Fibroblast of lung (primary cell): ENCODE results near the gene IMMP2L. TPM values are rescaled to one million over a fixed set of nuclear protein-coding genes. Genes with fewer than 3 reads are reported as not detected.
"Not testable (repeated sequence)": the region's sequence is repeated elsewhere in the genome, so short reads cannot be mapped to it uniquely, and the experiment has no call there.

Experiments
- DNase-seq, 2 donors: peaks; one replicate each; pipeline versions ENCODE4 v3.0.0 to v3.0.0-alpha.2; 2010; ENCODE audit warnings: low read depth in 2 of 2
- H2AFZ ChIP-seq: 2 replicates; pipeline ENCODE4 v1.5.1; 2012; ENCODE audit warnings: low read length, control low read depth, inconsistent platforms
- H3K27ac ChIP-seq: 2 replicates; pipeline ENCODE4 v1.5.1; 2011; ENCODE audit warnings: low read length, control low read depth; ENCODE audit not compliant: insufficient read depth
- H3K27me3 ChIP-seq: 2 replicates; pipeline ENCODE4 v1.5.1; 2011; ENCODE audit warnings: mild to moderate bottlenecking, low read length; ENCODE audit not compliant: control insufficient read depth, insufficient read depth
- H3K36me3 ChIP-seq: 2 replicates; pipeline ENCODE4 v1.5.1; 2011; ENCODE audit warnings: low read length; ENCODE audit not compliant: control insufficient read depth, insufficient read depth
- H3K4me1 ChIP-seq: 2 replicates; pipeline ENCODE4 v1.5.1; 2011; ENCODE audit warnings: low read length; ENCODE audit not compliant: control insufficient read depth, insufficient read depth; ENCODE audit errors: extremely low read depth
- H3K4me2 ChIP-seq: 2 replicates; pipeline ENCODE4 v1.5.1; 2011; ENCODE audit warnings: low read length, control low read depth; ENCODE audit not compliant: insufficient read depth; ENCODE audit errors: extremely low read depth
- H3K4me3 ChIP-seq, 4 experiments: fragments of 200-600 bp in 1 of 4; sonication (generic) in 1 of 4; replicated peaks in 1 of 4; 2 replicates each; pipeline ENCODE4 v1.5.1; 2011 to 2016; ENCODE audit warnings: low read length in 4 of 4, low read depth in 3 of 4, mild to moderate bottlenecking in 3 of 4, control low read depth in 2 of 4, inconsistent platforms in 1 of 4, mixed read lengths in 1 of 4; ENCODE audit not compliant: insufficient read depth in 1 of 4; ENCODE audit errors: control extremely low read depth in 1 of 4
- H3K79me2 ChIP-seq: 2 replicates; pipeline ENCODE4 v1.5.1; 2012; ENCODE audit warnings: mild to moderate bottlenecking, low read length, inconsistent platforms; ENCODE audit not compliant: control insufficient read depth, insufficient read depth
- H3K9ac ChIP-seq: 2 replicates; pipeline ENCODE4 v1.5.1; 2011; ENCODE audit warnings: mild to moderate bottlenecking, low read length, control low read depth; ENCODE audit not compliant: insufficient read depth
- H3K9me3 ChIP-seq: 2 replicates; pipeline ENCODE4 v1.5.1; 2012; ENCODE audit warnings: low read depth, low read length; ENCODE audit not compliant: control insufficient read depth, insufficient read depth
- H4K20me1 ChIP-seq: 2 replicates; pipeline ENCODE4 v1.5.1; 2011; ENCODE audit warnings: low read length; ENCODE audit not compliant: control insufficient read depth, insufficient read depth; ENCODE audit errors: extremely low read depth
- EZH2 ChIP-seq: IDR thresholded peaks from 2 replicates; pipeline ENCODE4 v1.5.1; 2012; ENCODE audit warnings: low read length, control low read depth, mild to moderate bottlenecking; ENCODE audit errors: missing control alignments
- polyA plus RNA-seq, 2 donors: library from polyadenylated mRNA; depleted of rRNA in 1 of 2; stranded (reverse) in 1 of 2; unstranded in 1 of 2; fragments of >200 nt; gene quantifications; 2 replicates each; pipeline ENCODE4 v1.2.1, GENCODE V29; 2011 to 2012; ENCODE audit warnings: missing spikeins in 1 of 2
- total RNA-seq: library from RNA; depleted of rRNA; stranded (reverse); fragments of >200 nt; gene quantifications from 2 replicates; pipeline ENCODE4 v1.2.1, GENCODE V29; 2014
- TF ChIP-seq, protein P1 (sequence below), 2 donors: IDR thresholded peaks in 1 of 2; conservative IDR thresholded peaks in 1 of 2; 1 replicate in 1 of 2; 2 replicates in 1 of 2; pipeline ENCODE4 v1.5.1; 2011 to 2012; ENCODE audit warnings: low read length in 2 of 2, control low read depth in 1 of 2, inconsistent platforms in 1 of 2, low read depth in 1 of 2, mild to moderate bottlenecking in 1 of 2

IMMP2L gene
- total and polyA plus RNA-seq, 2 donors (not counting 1 experiment from before 2014, with no cell fraction given) = 6.9 to 14.4 TPM

DNA sequence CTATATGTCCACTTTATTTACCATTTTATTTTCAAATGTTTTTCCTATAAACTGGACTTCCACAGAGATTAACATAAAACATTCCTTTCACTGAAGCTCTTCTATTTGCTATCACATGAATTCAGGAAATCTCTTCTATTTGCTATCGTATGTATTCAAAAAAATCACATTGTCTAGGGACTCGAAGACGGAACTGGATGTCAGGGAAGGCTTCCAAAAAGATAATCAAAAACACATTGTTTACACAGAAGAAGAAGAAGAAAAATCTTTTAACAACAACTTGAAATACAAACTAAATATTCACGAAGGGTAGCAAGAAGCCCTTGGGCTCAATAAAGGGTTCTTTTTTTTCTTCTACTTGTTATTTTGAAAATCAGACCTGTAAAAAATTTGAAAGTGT lies 897.5 kb downstream of the IMMP2L start:
- H4K20me1 ChIP-seq = no peaks in the 10 kb centered on the region
- no peak overlapping the region for H3K4me2 ChIP-seq
- no peak for DNase-seq
- H3K27ac ChIP-seq = no peak overlapping the region
- H3K36me3 ChIP-seq = no peaks in the 10 kb centered on the region
- no peaks in the 10 kb centered on the region for H3K4me1 ChIP-seq
- H3K27me3 ChIP-seq = no peaks in the 10 kb centered on the region
- H3K9me3 ChIP-seq = no peaks in the 10 kb centered on the region
- H2AFZ ChIP-seq = no peak overlapping the region
- H3K4me3 ChIP-seq = no peak overlapping the region
- H3K9ac ChIP-seq = no peak overlapping the region
- TF ChIP-seq EZH2 = no peak
- no peaks in the 10 kb centered on the region for H3K79me2 ChIP-seq

DNA sequence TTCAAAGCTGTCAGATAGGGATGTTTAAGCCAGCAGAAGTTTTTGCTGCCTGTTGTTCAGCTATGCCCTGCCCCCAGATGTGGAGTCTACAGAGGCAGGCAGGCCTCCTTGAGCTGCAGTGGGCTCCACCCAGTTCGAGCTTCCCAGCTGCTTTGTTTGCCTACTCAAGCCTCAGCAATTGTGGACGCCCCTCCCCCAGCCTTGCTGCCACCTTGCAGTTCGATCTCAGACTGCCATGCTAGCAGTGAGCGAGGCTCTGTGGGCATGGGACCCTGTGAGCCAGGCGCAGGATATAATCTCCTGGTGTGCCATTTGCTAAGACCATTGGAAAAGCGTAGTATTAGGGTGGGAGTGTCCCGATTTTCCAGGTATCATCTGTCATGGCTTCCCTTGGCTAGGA lies 901.7 kb downstream of the IMMP2L start:
- not testable (repeated sequence) for H3K27me3 ChIP-seq, DNase-seq, H3K79me2 ChIP-seq, H3K9me3 ChIP-seq, H3K27ac ChIP-seq, H3K4me3 ChIP-seq, H3K36me3 ChIP-seq, H4K20me1 ChIP-seq, H3K9ac ChIP-seq, H3K4me2 ChIP-seq, H2AFZ ChIP-seq, H3K4me1 ChIP-seq

DNA sequence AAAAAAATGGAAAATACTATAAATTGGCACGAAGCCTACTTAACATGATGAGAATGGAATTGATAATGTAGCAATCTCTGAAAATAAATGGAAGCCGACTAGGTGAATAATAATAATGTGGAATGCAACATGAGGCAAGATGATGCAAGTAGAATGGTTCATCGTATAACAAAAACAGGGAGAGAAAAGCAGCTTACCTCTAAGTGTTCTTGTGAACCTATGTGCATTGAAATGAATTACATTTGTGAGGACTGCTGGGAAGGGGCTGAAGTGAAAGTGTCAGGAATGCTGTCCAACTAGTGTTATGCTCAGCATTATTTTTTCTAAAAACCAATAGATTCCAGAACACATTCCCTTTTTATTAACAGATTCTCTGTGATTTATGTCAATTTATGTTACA lies 912.0 kb downstream of the IMMP2L start:
- TF ChIP-seq EZH2 = no peak
- TF ChIP-seq, protein P1, sequence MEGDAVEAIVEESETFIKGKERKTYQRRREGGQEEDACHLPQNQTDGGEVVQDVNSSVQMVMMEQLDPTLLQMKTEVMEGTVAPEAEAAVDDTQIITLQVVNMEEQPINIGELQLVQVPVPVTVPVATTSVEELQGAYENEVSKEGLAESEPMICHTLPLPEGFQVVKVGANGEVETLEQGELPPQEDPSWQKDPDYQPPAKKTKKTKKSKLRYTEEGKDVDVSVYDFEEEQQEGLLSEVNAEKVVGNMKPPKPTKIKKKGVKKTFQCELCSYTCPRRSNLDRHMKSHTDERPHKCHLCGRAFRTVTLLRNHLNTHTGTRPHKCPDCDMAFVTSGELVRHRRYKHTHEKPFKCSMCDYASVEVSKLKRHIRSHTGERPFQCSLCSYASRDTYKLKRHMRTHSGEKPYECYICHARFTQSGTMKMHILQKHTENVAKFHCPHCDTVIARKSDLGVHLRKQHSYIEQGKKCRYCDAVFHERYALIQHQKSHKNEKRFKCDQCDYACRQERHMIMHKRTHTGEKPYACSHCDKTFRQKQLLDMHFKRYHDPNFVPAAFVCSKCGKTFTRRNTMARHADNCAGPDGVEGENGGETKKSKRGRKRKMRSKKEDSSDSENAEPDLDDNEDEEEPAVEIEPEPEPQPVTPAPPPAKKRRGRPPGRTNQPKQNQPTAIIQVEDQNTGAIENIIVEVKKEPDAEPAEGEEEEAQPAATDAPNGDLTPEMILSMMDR (conservative IDR thresholded peaks at IDR 0.05 in 1 of 2, IDR thresholded peaks at IDR 0.05 in 1 of 2; ENCODE audit: low read depth in 1 of 2, low read length in 2 of 2) = no peak

DNA sequence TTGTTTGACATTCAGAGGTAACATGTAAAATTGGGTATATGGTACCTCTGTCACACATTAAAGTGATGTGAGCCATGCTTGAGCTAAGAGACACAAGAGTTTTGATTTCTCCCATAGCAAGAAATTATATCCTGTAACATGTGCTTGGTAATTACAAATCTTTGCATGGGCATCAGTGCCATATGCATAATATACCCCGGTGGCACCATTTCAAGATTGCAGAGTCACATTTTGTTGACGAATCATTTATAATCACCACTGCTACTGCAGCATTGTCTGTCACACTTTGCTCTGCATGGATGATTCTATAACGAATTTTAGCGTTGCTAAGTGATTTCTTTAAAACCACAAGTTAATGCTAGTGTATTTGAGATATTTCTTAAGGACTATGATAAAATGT lies 915.0 kb downstream of the IMMP2L start:
- Histone ChIP-seq H3K36me3 (no peaks in the 10 kb centered on the region), H3K4me1 (no peaks in the 10 kb centered on the region), H3K27ac (no peak overlapping the region), H3K4me3 (no peak overlapping the region), H3K79me2 (no peaks in the 10 kb centered on the region), H4K20me1 (no peaks in the 10 kb centered on the region), H3K9me3 (no peaks in the 10 kb centered on the region), H3K4me2 (no peak overlapping the region), H2AFZ (no peak overlapping the region), H3K9ac (no peak overlapping the region), H3K27me3 (no peaks in the 10 kb centered on the region)
- DNase-seq = no peak
- TF ChIP-seq EZH2 = no peak
- TF ChIP-seq, protein P1 (conservative IDR thresholded peaks at IDR 0.05 in 1 of 2, IDR thresholded peaks at IDR 0.05 in 1 of 2; ENCODE audit: low read depth in 1 of 2, low read length in 2 of 2) = no peak

More for the DNA sequence above, 912.0 kb downstream of the IMMP2L start:
- Histone ChIP-seq H3K4me1 (no peaks in the 10 kb centered on the region), H3K79me2 (no peaks in the 10 kb centered on the region), H2AFZ (no peak overlapping the region), H3K27ac (no peak overlapping the region), H3K4me2 (no peak overlapping the region), H3K9ac (no peak overlapping the region), H3K36me3 (no peaks in the 10 kb centered on the region), H3K9me3 (no peaks in the 10 kb centered on the region), H3K27me3 (no peaks in the 10 kb centered on the region), H3K4me3 (no peak overlapping the region), H4K20me1 (no peaks in the 10 kb centered on the region)
- DNase-seq = no peak
